ENCODE results near the gene GAS7.
"Not testable (repeated sequence)": the region's sequence is repeated elsewhere in the genome, so short reads cannot be mapped to it uniquely, and the experiment has no call there.

Gene GAS7

DNA sequence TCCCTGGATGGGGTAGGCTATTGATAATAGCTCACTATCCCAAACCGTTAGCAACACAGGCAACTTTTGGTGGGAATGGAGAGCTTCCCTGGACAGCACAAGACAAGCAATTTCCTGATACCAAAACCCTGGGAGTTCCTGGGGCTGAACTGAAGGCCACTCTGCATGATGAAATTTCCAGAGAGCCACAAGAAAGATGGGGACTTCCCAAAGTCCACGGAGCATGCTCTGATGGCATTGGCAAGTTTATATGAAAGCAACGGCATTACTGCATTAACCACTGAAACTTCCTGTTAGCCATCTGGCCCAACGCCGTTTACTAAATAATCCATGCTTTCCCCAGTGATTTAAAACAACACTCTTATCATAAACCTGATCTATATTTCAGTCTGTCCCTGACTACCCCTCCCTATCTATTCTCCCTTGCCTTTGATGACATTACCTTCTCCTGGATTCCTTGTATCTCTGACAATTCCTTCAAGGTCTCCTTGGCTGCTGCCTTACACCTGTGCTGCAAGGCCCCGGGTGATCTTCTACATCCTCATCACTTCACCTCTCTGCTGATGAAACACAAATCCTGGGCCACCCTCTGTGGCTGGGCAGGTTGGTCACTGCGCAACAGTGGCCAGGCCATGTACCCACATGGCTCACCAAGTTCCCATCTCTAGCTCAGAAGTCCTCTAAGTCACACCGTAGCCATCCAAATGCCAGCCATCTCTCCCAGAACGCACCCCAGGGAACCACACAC, 184.9 kb downstream of the GAS7 start:
- no peak for TF ChIP-seq EZH2 (IDR thresholded peaks at IDR 0.05; ENCODE audit: borderline replicate concordance, low read length)
- TF ChIP-seq, protein P1, sequence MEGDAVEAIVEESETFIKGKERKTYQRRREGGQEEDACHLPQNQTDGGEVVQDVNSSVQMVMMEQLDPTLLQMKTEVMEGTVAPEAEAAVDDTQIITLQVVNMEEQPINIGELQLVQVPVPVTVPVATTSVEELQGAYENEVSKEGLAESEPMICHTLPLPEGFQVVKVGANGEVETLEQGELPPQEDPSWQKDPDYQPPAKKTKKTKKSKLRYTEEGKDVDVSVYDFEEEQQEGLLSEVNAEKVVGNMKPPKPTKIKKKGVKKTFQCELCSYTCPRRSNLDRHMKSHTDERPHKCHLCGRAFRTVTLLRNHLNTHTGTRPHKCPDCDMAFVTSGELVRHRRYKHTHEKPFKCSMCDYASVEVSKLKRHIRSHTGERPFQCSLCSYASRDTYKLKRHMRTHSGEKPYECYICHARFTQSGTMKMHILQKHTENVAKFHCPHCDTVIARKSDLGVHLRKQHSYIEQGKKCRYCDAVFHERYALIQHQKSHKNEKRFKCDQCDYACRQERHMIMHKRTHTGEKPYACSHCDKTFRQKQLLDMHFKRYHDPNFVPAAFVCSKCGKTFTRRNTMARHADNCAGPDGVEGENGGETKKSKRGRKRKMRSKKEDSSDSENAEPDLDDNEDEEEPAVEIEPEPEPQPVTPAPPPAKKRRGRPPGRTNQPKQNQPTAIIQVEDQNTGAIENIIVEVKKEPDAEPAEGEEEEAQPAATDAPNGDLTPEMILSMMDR (IDR thresholded peaks at IDR 0.05; ENCODE audit: low read length) = no peak
- Histone ChIP-seq H3K27ac (ENCODE audit: low read depth, low read length, poor library complexity, severe bottlenecking) (no peak overlapping the region), H3F3A (ENCODE audit: insufficient read depth, low read length) (no peaks in the 10 kb centered on the region), H2AFZ (ENCODE audit: low read length) (no peak overlapping the region), H3K9ac (ENCODE audit: low read length) (no peak overlapping the region), H3K79me2 (ENCODE audit: insufficient read depth, low read length) (no peaks in the 10 kb centered on the region), H3K36me3 (ENCODE audit: insufficient read depth, low read length) (no peaks in the 10 kb centered on the region), H3K4me3 (ENCODE audit: low read depth, low read length, poor library complexity, severe bottlenecking) (no peak overlapping the region), H4K20me1 (ENCODE audit: insufficient read depth, low read length) (no peaks in the 10 kb centered on the region), H3K4me1 (ENCODE audit: insufficient read depth, low read length, severe bottlenecking) (no peaks in the 10 kb centered on the region), H3K9me2 (ENCODE audit: low read depth, low read length) (no peaks in the 10 kb centered on the region), H3K9me3 (ENCODE audit: low read length) (no peaks in the 10 kb centered on the region), H3K27me3 (ENCODE audit: insufficient read depth, low read length) (no peaks in the 10 kb centered on the region), H3K4me2 (ENCODE audit: low read length) (no peak overlapping the region)

DNA sequence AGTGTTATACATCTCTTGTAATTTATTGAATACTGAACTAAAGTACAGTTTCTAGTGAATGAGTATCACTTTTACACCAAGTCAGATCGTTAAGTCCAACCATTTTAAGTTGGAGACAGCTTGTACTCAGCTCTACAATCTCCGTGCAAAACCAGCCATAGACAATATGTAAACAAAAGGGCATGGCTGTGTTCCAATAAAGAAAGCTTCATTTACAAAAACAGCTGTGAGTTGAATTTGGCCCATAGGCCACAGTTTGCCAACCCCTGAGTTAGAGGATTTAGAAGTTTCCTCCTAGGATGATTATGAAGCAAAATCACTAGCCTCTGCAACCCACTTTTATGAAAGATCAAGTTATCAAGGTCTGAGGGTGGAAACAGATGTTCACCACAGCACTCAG, 187.7 kb downstream of the GAS7 start:
- no peaks in the 10 kb centered on the region for H3K27me3 ChIP-seq (ENCODE audit: insufficient read depth, low read length)
- no peak overlapping the region for H3K27ac ChIP-seq (ENCODE audit: low read depth, low read length, poor library complexity, severe bottlenecking)
- H3F3A ChIP-seq (ENCODE audit: insufficient read depth, low read length) = no peaks in the 10 kb centered on the region
- H3K4me3 ChIP-seq (ENCODE audit: low read depth, low read length, poor library complexity, severe bottlenecking) = no peak overlapping the region
- no peaks in the 10 kb centered on the region for H3K9me3 ChIP-seq (ENCODE audit: low read length)
- no peak overlapping the region for H3K9ac ChIP-seq (ENCODE audit: low read length)
- no peaks in the 10 kb centered on the region for H3K9me2 ChIP-seq (ENCODE audit: low read depth, low read length)
- H3K4me1 ChIP-seq (ENCODE audit: insufficient read depth, low read length, severe bottlenecking) = no peaks in the 10 kb centered on the region
- no peak for TF ChIP-seq EZH2 (IDR thresholded peaks at IDR 0.05; ENCODE audit: borderline replicate concordance, low read length)
- H3K4me2 ChIP-seq (ENCODE audit: low read length) = no peak overlapping the region
- H2AFZ ChIP-seq (ENCODE audit: low read length) = no peak overlapping the region
- no peaks in the 10 kb centered on the region for H3K36me3 ChIP-seq (ENCODE audit: insufficient read depth, low read length)
- no peaks in the 10 kb centered on the region for H4K20me1 ChIP-seq (ENCODE audit: insufficient read depth, low read length)
- H3K79me2 ChIP-seq (ENCODE audit: insufficient read depth, low read length) = no peaks in the 10 kb centered on the region

DNA sequence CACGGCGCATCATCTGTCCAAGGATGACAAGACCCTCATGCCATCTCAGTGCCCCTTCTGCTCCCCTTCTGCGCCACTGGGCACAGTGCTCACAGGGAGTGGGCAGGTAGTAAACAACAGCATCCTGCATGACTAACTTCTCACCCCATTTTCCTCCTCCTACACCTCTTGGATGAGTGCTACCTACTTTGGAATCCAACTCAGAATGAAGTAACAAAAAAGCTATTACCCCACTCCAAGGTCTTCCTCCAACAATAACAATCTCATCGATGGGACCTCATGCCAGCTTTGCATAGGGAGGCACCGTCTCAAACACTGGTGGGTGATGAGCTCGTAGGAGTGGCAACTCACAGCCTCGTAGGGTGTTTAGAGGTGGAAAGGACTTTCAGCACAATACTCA, 194.7 kb downstream of the GAS7 start:
- H3F3A ChIP-seq (ENCODE audit: insufficient read depth, low read length) = no peaks in the 10 kb centered on the region
- H3K9me3 ChIP-seq (ENCODE audit: low read length) = no peaks in the 10 kb centered on the region
- no peaks in the 10 kb centered on the region for H3K36me3 ChIP-seq (ENCODE audit: insufficient read depth, low read length)
- H3K4me1 ChIP-seq (ENCODE audit: insufficient read depth, low read length, severe bottlenecking) = no peaks in the 10 kb centered on the region
- H3K4me3 ChIP-seq (ENCODE audit: low read depth, low read length, poor library complexity, severe bottlenecking) = no peak overlapping the region
- H3K79me2 ChIP-seq (ENCODE audit: insufficient read depth, low read length) = no peaks in the 10 kb centered on the region
- TF ChIP-seq, protein P1 (IDR thresholded peaks at IDR 0.05; ENCODE audit: low read length) = no peak
- no peak for TF ChIP-seq EZH2 (IDR thresholded peaks at IDR 0.05; ENCODE audit: borderline replicate concordance, low read length)
- no peak overlapping the region for H3K27ac ChIP-seq (ENCODE audit: low read depth, low read length, poor library complexity, severe bottlenecking)
- H3K27me3 ChIP-seq (ENCODE audit: insufficient read depth, low read length) = no peaks in the 10 kb centered on the region
- H3K9me2 ChIP-seq (ENCODE audit: low read depth, low read length) = no peaks in the 10 kb centered on the region
- H3K4me2 ChIP-seq (ENCODE audit: low read length) = no peak overlapping the region
- H2AFZ ChIP-seq (ENCODE audit: low read length) = no peak overlapping the region
- no peaks in the 10 kb centered on the region for H4K20me1 ChIP-seq (ENCODE audit: insufficient read depth, low read length)
- no peak overlapping the region for H3K9ac ChIP-seq (ENCODE audit: low read length)

DNA sequence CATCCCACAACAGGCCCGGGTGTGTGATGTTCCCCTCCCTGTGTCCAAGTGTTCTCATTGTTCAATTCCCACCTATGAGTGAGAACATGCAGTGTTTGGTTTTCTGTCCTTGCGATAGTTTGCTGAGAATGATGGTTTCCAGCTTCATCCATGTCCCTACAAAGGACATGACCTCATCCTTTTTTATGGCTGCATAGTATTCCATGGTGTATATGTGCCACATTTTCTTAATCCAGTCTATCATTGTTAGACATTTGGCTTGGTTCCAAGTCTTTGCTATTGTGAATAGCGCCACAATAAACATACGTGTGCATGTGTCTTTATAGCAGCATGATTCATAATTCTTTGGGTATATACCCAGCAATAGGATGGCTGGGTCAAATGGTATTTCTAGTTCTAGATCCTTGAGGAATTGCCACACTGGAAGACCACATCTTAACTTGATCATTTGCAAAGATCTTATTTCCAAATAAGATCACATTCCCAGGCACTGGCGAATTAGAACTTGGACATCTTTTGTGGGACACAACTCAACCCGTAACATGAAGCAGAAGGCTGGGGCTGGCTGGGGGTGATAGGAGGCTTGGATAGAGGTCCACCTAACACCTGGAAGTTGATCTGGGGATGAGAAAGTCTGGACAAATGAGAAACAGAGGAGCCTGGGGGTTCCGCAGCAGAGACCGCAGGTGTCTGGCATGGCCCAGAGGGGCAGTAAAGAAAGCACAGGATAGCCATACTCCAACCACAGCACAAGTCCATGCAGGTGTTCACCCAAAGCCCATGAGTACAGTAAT, 195.6 kb downstream of the GAS7 start:
- not testable (repeated sequence) for H3F3A ChIP-seq (ENCODE audit: insufficient read depth, low read length); H3K9me3 ChIP-seq (ENCODE audit: low read length); H3K9ac ChIP-seq (ENCODE audit: low read length); H4K20me1 ChIP-seq (ENCODE audit: insufficient read depth, low read length); H3K36me3 ChIP-seq (ENCODE audit: insufficient read depth, low read length); H3K4me3 ChIP-seq (ENCODE audit: low read depth, low read length, poor library complexity, severe bottlenecking); H2AFZ ChIP-seq (ENCODE audit: low read length); H3K79me2 ChIP-seq (ENCODE audit: insufficient read depth, low read length); H3K27ac ChIP-seq (ENCODE audit: low read depth, low read length, poor library complexity, severe bottlenecking); H3K4me2 ChIP-seq (ENCODE audit: low read length); H3K27me3 ChIP-seq (ENCODE audit: insufficient read depth, low read length); H3K9me2 ChIP-seq (ENCODE audit: low read depth, low read length); H3K4me1 ChIP-seq (ENCODE audit: insufficient read depth, low read length, severe bottlenecking)
